Measurements from ENCODE around the gene PEX5.

DNA sequence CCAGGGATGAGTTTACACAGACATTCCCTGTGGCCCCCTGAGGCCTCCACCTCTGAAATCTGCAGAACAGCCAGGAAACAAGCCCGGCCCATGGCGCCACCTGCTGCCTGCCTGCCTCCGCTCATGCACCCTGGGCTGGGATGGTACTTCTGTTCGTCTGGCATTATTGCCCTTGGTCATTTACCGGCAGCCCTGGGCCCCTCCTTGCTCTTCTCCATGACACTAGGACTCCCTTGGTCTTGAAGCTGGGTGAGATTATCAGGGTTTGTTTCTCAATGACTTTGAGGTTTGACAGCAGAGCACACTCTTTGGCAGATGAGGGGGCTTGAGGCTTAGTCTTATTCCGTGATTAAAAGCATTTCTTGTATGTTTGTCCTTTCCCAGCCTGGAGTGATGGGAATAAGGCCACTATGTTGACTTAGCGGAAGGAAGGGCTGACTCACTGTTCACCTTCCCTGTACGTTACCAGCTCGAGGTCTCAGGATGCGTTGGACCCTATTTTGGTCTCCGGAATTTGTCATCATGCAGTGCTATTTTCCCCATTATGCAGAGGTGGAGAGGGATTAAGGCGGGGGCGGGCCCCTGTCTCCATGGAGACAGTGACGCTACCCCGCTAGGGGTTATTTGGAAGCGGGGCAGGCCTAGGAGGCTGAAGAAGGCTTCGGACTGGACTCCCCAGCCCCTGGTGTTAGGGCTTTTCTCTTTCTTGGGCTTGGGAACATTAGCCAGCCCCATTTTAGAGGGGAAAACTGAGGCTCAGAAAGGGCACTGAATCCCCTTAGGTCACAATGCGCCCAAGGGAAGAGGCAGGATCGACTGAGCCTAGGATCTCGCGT, 706 bp upstream of the PEX5 start:
- TF ChIP-seq, protein P1, sequence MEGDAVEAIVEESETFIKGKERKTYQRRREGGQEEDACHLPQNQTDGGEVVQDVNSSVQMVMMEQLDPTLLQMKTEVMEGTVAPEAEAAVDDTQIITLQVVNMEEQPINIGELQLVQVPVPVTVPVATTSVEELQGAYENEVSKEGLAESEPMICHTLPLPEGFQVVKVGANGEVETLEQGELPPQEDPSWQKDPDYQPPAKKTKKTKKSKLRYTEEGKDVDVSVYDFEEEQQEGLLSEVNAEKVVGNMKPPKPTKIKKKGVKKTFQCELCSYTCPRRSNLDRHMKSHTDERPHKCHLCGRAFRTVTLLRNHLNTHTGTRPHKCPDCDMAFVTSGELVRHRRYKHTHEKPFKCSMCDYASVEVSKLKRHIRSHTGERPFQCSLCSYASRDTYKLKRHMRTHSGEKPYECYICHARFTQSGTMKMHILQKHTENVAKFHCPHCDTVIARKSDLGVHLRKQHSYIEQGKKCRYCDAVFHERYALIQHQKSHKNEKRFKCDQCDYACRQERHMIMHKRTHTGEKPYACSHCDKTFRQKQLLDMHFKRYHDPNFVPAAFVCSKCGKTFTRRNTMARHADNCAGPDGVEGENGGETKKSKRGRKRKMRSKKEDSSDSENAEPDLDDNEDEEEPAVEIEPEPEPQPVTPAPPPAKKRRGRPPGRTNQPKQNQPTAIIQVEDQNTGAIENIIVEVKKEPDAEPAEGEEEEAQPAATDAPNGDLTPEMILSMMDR (IDR thresholded peaks at IDR 0.05): peak; percentile 27 to 59
- TF ChIP-seq EP300 (IDR thresholded peaks at IDR 0.05): no peak
